Stimulated activated CD8-positive, alpha-beta memory T cell treated with anti-CD3 and anti-CD28 coated beads, Interleukin-15, amount 100 ng/mL, for 24 hours (primary cell): Measurements from ENCODE around the gene TRIM49B.
"Not testable (repeated sequence)": the region's sequence is repeated elsewhere in the genome, so short reads cannot be mapped to it uniquely, and the experiment has no call there.

ENCODE experiments used
- DNase-seq: peaks from one replicate; pipeline ENCODE4 v3.0.0-alpha.2; 2020; ENCODE audit warnings: low read depth

TRIM49B gene, protein sequence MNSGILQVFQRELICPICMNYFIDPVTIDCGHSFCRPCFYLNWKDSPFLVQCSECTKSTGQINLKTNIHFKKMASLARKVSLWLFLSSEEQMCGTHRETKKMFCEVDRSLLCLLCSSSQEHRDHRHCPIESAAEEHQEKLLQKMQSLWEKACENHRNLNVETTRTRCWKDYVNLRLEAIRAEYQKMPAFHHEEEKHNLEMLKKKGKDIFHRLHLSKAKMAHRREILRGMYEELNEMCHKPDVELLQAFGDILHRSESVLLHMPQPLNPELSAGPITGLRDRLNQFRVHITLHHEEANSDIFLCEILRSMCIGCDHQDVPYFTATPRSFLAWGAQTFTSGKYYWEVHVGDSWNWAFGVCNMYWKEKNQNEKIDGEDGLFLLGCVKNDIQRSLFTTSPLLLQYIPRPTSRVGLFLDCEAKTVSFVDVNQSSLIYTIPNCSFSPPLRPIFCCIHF

DNA sequence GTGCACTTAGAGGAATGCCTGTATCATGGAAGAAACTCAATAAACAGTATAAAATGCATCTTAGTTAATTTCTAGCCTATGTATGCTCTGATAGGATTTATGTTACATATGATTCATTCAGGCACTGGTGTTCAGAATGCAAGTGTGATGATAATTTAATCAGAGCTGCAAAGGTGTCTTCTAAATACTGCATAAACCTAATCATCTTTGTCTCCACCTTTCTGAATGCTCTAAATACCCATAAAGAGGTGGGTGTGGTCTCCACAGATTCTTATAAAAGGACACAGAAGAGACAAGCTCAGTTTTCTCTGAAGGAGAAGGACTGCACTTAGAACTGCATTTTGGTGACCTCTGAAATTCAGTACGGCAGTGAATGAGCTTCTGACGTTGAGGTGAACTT is at the start of gene TRIM49B:
TSS of gene TRIM49B (plus strand) at position 301 of the 400 bp plus-strand sequence. CDS start 2,777 bp downstream, outside the sequence.
- DNase-seq = not testable (repeated sequence)

DNA sequence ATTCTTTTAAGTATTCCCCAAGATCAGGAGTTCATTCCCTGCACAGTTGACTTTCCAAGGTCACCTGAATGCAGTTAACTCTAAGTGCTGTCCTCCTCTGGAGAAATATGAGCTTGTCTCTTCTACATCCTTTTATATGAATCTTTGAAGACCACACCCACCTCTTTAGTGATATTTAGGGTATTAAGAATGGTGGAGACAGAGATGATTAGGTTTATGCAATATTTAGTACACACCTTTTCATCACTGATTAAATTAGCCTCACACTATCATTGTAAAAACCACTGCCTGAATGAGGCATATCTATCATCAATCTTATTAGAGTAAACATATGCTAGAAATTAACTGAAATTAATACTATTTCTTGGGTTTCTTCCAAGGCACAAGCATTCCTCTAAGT is 44.8 kb upstream of the TRIM49B start, which contains the start of gene TRIM51G:
TSS of gene TRIM51G (minus strand) at position 101 of the 400 bp plus-strand sequence. CDS start 2,190 bp downstream, outside the sequence.
- DNase-seq = not testable (repeated sequence)

DNA sequence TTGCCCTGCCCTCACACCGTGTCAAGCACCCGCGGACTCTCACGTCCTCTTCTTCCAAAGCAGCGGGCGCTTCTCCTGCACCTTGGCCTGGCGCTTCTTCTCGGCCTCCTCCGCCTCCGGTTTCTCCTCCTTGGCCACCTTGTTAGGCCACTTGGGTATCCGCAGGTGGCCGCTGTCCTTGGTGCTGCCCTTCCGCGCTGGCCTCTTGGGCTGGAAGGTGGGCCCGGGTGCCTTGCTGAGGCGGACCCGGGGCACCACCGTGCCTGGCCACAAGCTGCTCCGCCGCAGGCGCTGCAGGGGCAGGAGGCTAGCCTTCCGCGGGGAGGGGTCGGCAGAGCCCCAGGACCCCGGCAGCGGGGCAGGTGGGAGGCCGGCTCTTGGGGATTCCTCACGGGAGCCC is 19.6 kb downstream of the TRIM49B start:
- DNase-seq = not testable (repeated sequence)

DNA sequence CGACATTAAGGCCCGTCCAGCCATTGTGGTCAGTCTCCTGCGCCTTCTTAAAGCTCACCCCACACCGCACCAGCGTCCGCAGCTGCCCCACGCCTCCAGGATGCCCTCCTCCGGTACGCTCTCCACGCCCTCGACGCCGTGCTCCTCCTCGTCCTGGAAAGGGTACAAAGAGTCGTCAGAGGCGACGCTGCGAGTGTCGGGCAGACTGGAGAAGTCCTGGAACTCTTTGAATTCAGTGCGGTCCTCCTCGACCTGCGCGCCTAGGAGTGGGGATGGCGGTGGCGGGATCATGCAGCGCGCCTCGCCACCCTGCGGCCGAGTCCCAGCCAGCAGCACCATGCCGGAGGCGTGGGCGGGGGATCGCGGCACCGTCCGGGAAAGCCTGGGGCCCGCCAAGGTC is 21.2 kb downstream of the TRIM49B start:
- not testable (repeated sequence) for DNase-seq

DNA sequence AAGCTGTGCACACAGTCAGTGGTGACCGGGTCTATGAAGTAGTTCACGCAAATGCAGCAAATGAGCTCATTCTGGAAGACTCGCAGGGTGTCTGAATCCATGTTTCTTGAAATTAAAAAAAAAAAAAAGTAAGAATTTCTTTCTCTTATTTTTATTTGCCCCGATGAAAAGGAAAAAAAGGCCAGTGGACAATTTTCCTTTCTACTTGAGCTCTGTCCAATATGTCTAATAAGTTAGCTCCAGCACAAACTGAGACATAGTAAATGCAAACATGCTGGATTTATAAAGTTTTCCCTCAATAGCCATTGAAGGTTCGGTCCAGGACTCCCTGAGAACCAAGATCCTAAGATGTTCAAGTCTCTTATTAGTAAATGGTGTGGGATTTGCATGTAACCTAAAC is 30.4 kb downstream of the TRIM49B start, which contains the start of gene TRIM64C:
TSS of gene TRIM64C (minus strand) at position 101 of the 400 bp plus-strand sequence. CDS start at position 101, 0 bp downstream.
- DNase-seq = not testable (repeated sequence)

DNA sequence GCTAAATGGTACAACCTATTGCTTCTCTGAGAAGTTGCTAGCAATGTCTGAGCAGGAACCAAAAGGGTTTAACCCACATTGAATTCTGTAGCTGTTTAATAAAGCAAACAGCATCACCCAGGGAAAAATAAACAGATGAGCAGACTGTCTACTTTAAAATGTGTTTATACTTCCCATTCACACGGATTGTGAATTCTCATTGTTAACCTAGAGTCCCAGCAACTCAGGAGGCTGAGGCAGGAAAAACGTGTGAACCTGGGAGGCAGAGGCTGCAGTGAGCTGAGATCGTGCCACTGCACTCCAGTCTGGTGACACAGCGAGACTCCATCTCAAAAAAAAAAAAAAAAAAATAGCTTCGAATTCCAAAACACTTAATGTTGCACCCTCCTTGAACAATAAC is 41.3 kb downstream of the TRIM49B start:
- DNase-seq = not testable (repeated sequence)
